ENCODE results near the gene DMRT1.

The DMRT1 gene

GRCh38 chr9:926976-927375 is 85.5 kb downstream of the DMRT1 start:
- TF ChIP-seq TAF1 (IDR thresholded peaks at IDR 0.05; ENCODE audit: borderline replicate concordance, insufficient read depth, low read length), result no peak
- TF ChIP-seq FOXP2 (optimal IDR thresholded peaks at IDR 0.05; ENCODE audit: borderline replicate concordance, extremely low read depth, extremely low read length, insufficient read depth), result no peak
- TF ChIP-seq REST (IDR thresholded peaks at IDR 0.05; ENCODE audit: insufficient read depth in 1 of 2, low read depth in 2 of 2, low read length in 2 of 2), result no peak
- TF ChIP-seq POLR2AphosphoS5 (IDR thresholded peaks at IDR 0.05; ENCODE audit: low read depth, low read length), result no peak
- no peak for TF ChIP-seq SIN3A (IDR thresholded peaks at IDR 0.05; ENCODE audit: borderline replicate concordance, insufficient read depth, low read length)

GRCh38 chr9:928363-929042 is 87.0 kb downstream of the DMRT1 start:
- TF ChIP-seq TAF1 (IDR thresholded peaks at IDR 0.05; ENCODE audit: borderline replicate concordance, insufficient read depth, low read length) (no peak), FOXP2 (optimal IDR thresholded peaks at IDR 0.05; ENCODE audit: borderline replicate concordance, extremely low read depth, extremely low read length, insufficient read depth) (no peak), REST (IDR thresholded peaks at IDR 0.05; ENCODE audit: insufficient read depth in 1 of 2, low read depth in 2 of 2, low read length in 2 of 2) (no peak), POLR2AphosphoS5 (IDR thresholded peaks at IDR 0.05; ENCODE audit: low read depth, low read length) (no peak), SIN3A (IDR thresholded peaks at IDR 0.05; ENCODE audit: borderline replicate concordance, insufficient read depth, low read length) (no peak)

DNA sequence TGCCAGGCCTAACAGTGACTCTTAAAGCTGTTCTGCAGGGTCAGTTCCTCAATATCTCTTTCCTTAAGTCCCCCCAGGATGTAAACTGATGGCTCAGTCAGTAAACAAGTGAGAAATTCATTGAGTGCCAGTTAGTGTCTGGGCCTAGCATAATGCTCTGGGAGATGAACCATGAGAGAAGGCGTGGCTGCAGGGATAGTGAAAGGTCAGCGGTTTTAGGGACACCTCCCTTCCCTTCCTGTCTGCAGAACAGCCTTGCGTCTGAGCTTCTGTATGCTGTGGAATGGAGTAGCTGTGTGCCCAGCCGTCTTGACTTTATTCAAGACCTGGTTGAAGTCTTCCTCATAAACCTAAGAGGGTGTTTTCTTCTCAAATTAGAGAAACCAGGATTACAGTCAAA is 88.2 kb downstream of the DMRT1 start:
- TF ChIP-seq FOXP2 (optimal IDR thresholded peaks at IDR 0.05; ENCODE audit: borderline replicate concordance, extremely low read depth, extremely low read length, insufficient read depth), result no peak
- no peak for TF ChIP-seq POLR2AphosphoS5 (IDR thresholded peaks at IDR 0.05; ENCODE audit: low read depth, low read length)
- no peak for TF ChIP-seq TAF1 (IDR thresholded peaks at IDR 0.05; ENCODE audit: borderline replicate concordance, insufficient read depth, low read length)
- no peak for TF ChIP-seq SIN3A (IDR thresholded peaks at IDR 0.05; ENCODE audit: borderline replicate concordance, insufficient read depth, low read length)
- TF ChIP-seq REST (IDR thresholded peaks at IDR 0.05; ENCODE audit: insufficient read depth in 1 of 2, low read depth in 2 of 2, low read length in 2 of 2), result no peak

DNA sequence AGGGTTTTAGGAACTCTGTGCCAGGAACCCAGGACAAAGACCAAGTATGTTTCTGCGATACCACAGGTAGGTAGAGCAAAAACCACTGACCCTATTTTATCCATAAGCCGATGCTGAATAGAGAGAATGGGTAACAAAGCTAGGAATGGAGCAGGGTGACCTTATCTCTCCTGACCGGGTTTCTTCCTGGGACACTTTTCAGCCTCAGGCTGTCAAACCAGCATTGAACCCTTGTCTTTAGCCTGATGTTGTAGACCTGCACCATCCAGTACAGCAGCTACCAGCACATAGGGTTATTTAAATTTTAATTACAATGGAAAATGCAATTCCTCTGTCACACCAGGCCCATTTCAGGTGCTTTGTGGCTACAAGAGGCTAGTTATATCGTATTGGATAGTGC is 91.9 kb downstream of the DMRT1 start:
- TF ChIP-seq REST (IDR thresholded peaks at IDR 0.05; ENCODE audit: insufficient read depth in 1 of 2, low read depth in 2 of 2, low read length in 2 of 2) (no peak), FOXP2 (optimal IDR thresholded peaks at IDR 0.05; ENCODE audit: borderline replicate concordance, extremely low read depth, extremely low read length, insufficient read depth) (no peak), POLR2AphosphoS5 (IDR thresholded peaks at IDR 0.05; ENCODE audit: low read depth, low read length) (no peak), TAF1 (IDR thresholded peaks at IDR 0.05; ENCODE audit: borderline replicate concordance, insufficient read depth, low read length) (no peak), SIN3A (IDR thresholded peaks at IDR 0.05; ENCODE audit: borderline replicate concordance, insufficient read depth, low read length) (no peak)

All from PFSK-1 (cell line).